ENCODE measurements around the gene RAP1A. TPM values are rescaled to one million over a fixed set of nuclear protein-coding genes. Genes with fewer than 3 reads are reported as not detected.

Gene RAP1A
- total RNA-seq, 1 experiment from 2014 or later: 25.4 TPM

- no peak overlapping the region for H3K4me3 Mint-ChIP-seq
- CTCF ChIA-PET: interaction anchor here (1.2 to 7.7 kb wide), 10 partner anchors 10 to 633 kb away, joined by 3 to 78 read pairs (median 8); no protein-coding TSS in a partner anchor
Observed at GRCh38 chr1:111735858-111736544, 116.4 kb downstream of the RAP1A start.

GRCh38 chr1:111736548-111737215, 117.1 kb downstream of the RAP1A start:
- Mint-ChIP-seq H3K36me3 (no peaks in the 10 kb centered on the region; the same call in 1 of the 2 replicates), H3K9me3 (no peaks in the 10 kb centered on the region), H3K4me3 (no peak overlapping the region), H3K4me1 (peaks cover 27% of the 10 kb centered on the region), H3K27ac (peak overlapping the region; percentile 59; the same call in 1 of the 2 replicates), H3K27me3 (ENCODE audit: low read depth) (peaks cover 12% of the 10 kb centered on the region)
- ChIA-PET CTCF (interaction anchor here (1.1 to 7.7 kb wide), 12 partner anchors 8 to 633 kb away, joined by 3 to 78 read pairs (median 8); no protein-coding TSS in a partner anchor), POLR2A (interaction anchor here (0.6 to 2.0 kb wide), 3 partner anchors 9 to 18 kb away, joined by 3 to 6 read pairs (median 4); no protein-coding TSS in a partner anchor)
- DNase-seq (ENCODE audit: low spot score) (no peak), ATAC-seq (no peak)
- no peak for TF ChIP-seq ZNF416 (CRISPR knock-in tag; IDR thresholded peaks at IDR 0.05)
- TF ChIP-seq, protein P1, sequence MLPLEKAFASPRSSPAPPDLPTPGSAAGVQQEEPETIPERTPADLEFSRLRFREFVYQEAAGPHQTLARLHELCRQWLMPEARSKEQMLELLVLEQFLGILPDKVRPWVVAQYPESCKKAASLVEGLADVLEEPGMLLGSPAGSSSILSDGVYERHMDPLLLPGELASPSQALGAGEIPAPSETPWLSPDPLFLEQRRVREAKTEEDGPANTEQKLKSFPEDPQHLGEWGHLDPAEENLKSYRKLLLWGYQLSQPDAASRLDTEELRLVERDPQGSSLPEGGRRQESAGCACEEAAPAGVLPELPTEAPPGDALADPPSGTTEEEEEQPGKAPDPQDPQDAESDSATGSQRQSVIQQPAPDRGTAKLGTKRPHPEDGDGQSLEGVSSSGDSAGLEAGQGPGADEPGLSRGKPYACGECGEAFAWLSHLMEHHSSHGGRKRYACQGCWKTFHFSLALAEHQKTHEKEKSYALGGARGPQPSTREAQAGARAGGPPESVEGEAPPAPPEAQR (CRISPR knock-in tag; IDR thresholded peaks at IDR 0.05): no peak
- no peak for TF ChIP-seq ZNF232 (CRISPR knock-in tag; IDR thresholded peaks at IDR 0.05)

More at GRCh38 chr1:111735858-111736544, 116.4 kb downstream of the RAP1A start:
- no peaks in the 10 kb centered on the region; the same call in 1 of the 2 replicates for H3K36me3 Mint-ChIP-seq
- no peak overlapping the region for H3K27ac Mint-ChIP-seq
- POLR2A ChIA-PET: interaction anchor here (0.6 to 2.0 kb wide), 3 partner anchors 8 to 146 kb away, joined by 3 to 6 read pairs (median 3); no protein-coding TSS in a partner anchor
- ATAC-seq (no peak), DNase-seq (ENCODE audit: low spot score) (peak; percentile 40)
- peaks cover 5% of the 10 kb centered on the region for H3K27me3 Mint-ChIP-seq (ENCODE audit: low read depth)
- peaks cover 20% of the 10 kb centered on the region for H3K4me1 Mint-ChIP-seq
- H3K9me3 Mint-ChIP-seq: no peaks in the 10 kb centered on the region
- TF ChIP-seq TEAD1 (CRISPR knock-in tag; IDR thresholded peaks at IDR 0.05) (0 out of 2 replicates have a peak, but pooled peaks have one; percentile 64), USF1 (CRISPR knock-in tag; IDR thresholded peaks at IDR 0.05) (peak; percentile 33; the same call in 1 of the 2 replicates), SMAD4 (CRISPR knock-in tag; IDR thresholded peaks at IDR 0.05) (no peak)
- TF ChIP-seq, protein P2, sequence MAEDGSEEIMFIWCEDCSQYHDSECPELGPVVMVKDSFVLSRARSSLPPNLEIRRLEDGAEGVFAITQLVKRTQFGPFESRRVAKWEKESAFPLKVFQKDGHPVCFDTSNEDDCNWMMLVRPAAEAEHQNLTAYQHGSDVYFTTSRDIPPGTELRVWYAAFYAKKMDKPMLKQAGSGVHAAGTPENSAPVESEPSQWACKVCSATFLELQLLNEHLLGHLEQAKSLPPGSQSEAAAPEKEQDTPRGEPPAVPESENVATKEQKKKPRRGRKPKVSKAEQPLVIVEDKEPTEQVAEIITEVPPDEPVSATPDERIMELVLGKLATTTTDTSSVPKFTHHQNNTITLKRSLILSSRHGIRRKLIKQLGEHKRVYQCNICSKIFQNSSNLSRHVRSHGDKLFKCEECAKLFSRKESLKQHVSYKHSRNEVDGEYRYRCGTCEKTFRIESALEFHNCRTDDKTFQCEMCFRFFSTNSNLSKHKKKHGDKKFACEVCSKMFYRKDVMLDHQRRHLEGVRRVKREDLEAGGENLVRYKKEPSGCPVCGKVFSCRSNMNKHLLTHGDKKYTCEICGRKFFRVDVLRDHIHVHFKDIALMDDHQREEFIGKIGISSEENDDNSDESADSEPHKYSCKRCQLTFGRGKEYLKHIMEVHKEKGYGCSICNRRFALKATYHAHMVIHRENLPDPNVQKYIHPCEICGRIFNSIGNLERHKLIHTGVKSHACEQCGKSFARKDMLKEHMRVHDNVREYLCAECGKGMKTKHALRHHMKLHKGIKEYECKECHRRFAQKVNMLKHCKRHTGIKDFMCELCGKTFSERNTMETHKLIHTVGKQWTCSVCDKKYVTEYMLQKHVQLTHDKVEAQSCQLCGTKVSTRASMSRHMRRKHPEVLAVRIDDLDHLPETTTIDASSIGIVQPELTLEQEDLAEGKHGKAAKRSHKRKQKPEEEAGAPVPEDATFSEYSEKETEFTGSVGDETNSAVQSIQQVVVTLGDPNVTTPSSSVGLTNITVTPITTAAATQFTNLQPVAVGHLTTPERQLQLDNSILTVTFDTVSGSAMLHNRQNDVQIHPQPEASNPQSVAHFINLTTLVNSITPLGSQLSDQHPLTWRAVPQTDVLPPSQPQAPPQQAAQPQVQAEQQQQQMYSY (CRISPR knock-in tag; IDR thresholded peaks at IDR 0.05): no peak
- TF ChIP-seq, protein P3, sequence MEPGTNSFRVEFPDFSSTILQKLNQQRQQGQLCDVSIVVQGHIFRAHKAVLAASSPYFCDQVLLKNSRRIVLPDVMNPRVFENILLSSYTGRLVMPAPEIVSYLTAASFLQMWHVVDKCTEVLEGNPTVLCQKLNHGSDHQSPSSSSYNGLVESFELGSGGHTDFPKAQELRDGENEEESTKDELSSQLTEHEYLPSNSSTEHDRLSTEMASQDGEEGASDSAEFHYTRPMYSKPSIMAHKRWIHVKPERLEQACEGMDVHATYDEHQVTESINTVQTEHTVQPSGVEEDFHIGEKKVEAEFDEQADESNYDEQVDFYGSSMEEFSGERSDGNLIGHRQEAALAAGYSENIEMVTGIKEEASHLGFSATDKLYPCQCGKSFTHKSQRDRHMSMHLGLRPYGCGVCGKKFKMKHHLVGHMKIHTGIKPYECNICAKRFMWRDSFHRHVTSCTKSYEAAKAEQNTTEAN (CRISPR knock-in tag; IDR thresholded peaks at IDR 0.05): no peak

GRCh38 chr1:111737216-111738132, 117.9 kb downstream of the RAP1A start:
- Mint-ChIP-seq H3K27me3 (ENCODE audit: low read depth) (peaks cover 20% of the 10 kb centered on the region), H3K9me3 (no peaks in the 10 kb centered on the region), H3K4me1 (peaks cover 26% of the 10 kb centered on the region), H3K27ac (peak overlapping the region; percentile 27), H3K4me3 (no peak overlapping the region), H3K36me3 (no peaks in the 10 kb centered on the region; the same call in 1 of the 2 replicates)
- ChIA-PET CTCF (interaction anchor here (1.1 to 7.7 kb wide), 13 partner anchors 9 to 288 kb away, joined by 3 to 78 read pairs (median 10); partner anchors contain the start of genes ATP5PB and WDR77), POLR2A (interaction anchor here (0.7 to 2.0 kb wide), 9 partner anchors 9 to 230 kb away, joined by 3 to 6 read pairs (median 4); no protein-coding TSS in a partner anchor)
- no peak for DNase-seq (ENCODE audit: low spot score)
- TF ChIP-seq MYBL2 (CRISPR knock-in tag; IDR thresholded peaks at IDR 0.05): no peak
- TF ChIP-seq ETV6 (CRISPR knock-in tag; IDR thresholded peaks at IDR 0.05): peak; percentile 59
- TF ChIP-seq, protein P4, sequence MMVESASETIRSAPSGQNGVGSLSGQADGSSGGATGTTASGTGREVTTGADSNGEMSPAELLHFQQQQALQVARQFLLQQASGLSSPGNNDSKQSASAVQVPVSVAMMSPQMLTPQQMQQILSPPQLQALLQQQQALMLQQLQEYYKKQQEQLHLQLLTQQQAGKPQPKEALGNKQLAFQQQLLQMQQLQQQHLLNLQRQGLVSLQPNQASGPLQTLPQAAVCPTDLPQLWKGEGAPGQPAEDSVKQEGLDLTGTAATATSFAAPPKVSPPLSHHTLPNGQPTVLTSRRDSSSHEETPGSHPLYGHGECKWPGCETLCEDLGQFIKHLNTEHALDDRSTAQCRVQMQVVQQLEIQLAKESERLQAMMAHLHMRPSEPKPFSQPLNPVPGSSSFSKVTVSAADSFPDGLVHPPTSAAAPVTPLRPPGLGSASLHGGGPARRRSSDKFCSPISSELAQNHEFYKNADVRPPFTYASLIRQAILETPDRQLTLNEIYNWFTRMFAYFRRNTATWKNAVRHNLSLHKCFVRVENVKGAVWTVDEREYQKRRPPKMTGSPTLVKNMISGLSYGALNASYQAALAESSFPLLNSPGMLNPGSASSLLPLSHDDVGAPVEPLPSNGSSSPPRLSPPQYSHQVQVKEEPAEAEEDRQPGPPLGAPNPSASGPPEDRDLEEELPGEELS (CRISPR knock-in tag; IDR thresholded peaks at IDR 0.05): no peak
- ATAC-seq: no peak
